ENCODE measurements around the gene DOC2A. TPM values are rescaled to one million over a fixed set of nuclear protein-coding genes. Genes with fewer than 3 reads are reported as not detected.
A peak's percentile ranks its signal among the peaks of the same experiment; 100 is the strongest.

The DOC2A gene
- total RNA-seq, 1 donor from 2014 or later, result 5.3 TPM

GRCh38 chr16:29982560-29983419 lies 28.0 kb downstream of the DOC2A start:
- Mint-ChIP-seq H3K4me3 (no peak overlapping the region), H3K9me3 (no peaks in the 10 kb centered on the region), H3K27ac (no peak overlapping the region), H3K36me3 (peaks cover 51% of the 10 kb centered on the region), H3K27me3 (ENCODE audit: low read depth) (no peaks in the 10 kb centered on the region), H3K4me1 (no peaks in the 10 kb centered on the region)
- no peak for DNase-seq (ENCODE audit: low spot score in 2 of 2, unreplicated experiment in 2 of 2)
- TF ChIP-seq CTCF (IDR thresholded peaks at IDR 0.05; ENCODE audit: unreplicated experiment), result no peak

DNA sequence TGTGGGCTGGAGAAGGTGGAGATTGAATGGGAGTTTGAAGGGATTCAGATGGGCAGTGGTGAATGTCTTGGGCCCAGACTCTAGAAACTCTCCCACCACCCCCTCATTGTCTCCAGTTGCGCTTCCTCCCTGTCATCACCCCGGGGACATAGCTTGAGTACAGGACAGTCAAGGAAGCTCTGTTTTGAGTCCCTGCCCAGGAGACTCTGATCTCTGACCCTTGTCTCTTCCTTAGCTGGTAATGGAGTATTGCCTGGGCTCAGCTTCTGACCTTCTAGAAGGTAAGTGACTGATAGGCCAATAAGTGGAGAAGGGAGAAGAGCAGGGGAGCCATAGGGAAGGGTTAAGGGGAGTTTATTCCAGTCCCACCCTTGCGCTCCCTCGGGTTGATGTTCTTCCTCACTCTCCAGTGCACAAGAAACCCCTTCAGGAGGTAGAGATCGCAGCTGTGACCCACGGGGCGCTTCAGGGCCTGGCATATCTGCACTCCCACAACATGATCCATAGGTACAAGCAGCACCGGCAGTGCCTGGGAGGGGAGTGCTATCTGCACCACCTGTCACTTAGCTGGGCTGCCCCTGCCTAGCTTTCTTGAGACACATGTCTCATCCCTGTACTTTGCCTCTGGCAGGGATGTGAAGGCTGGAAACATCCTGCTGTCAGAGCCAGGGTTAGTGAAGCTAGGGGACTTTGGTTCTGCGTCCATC lies 32.1 kb downstream of the DOC2A start:
- Mint-ChIP-seq H3K4me1 (peaks cover 29% of the 10 kb centered on the region), H3K4me3 (no peak overlapping the region), H3K9me3 (no peaks in the 10 kb centered on the region), H3K36me3 (peaks cover 33% of the 10 kb centered on the region), H3K27ac (no peak overlapping the region), H3K27me3 (ENCODE audit: low read depth) (no peaks in the 10 kb centered on the region)
- DNase-seq (ENCODE audit: low spot score in 2 of 2, unreplicated experiment in 2 of 2), result no peak
- no peak for TF ChIP-seq CTCF (IDR thresholded peaks at IDR 0.05; ENCODE audit: unreplicated experiment)

GRCh38 chr16:29978081-29978480 lies 32.7 kb downstream of the DOC2A start:
- Mint-ChIP-seq H3K27ac (no peak overlapping the region), H3K4me3 (no peak overlapping the region), H3K36me3 (peaks cover 34% of the 10 kb centered on the region), H3K4me1 (peaks cover 29% of the 10 kb centered on the region), H3K9me3 (peaks cover 3% of the 10 kb centered on the region), H3K27me3 (ENCODE audit: low read depth) (no peaks in the 10 kb centered on the region)
- no peak for TF ChIP-seq CTCF (IDR thresholded peaks at IDR 0.05; ENCODE audit: unreplicated experiment)
- DNase-seq (ENCODE audit: low spot score in 2 of 2, unreplicated experiment in 2 of 2), result no peak

DNA sequence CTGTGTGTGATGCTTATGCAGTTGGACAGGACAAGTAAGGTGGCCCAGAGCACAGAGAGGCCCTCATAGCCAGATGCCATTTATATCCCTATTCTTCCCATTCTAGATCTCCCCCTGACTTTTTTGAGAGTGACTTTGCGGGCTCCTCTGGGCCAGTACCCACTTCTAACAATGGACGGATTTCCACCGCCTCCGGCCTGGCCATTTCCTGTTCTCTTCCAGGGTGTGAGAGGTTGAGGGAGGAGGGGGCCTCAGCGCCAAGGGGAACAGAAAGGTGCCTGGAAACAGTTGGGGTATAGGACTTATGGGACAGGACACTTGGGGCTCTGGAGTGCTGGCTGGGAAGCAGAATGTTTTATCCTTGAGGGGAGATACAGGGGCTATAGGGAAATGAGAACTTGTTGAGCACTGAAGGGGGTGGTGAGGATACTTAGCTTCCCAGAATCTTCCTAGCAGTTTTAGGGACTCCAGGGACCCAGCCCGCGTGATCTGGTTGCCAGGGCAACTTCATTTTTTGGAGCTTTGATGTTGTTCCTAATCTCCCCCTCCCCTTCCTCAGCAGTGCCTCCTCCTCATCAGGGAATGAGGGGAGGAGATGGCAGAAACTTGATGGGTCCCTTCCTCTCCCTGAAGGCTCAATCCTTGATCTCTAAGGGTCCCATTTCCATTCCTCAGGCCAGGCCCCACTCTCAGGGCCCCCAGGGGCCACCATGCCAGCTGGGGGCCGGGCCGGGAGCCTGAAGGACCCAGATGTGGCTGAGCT lies 33.6 kb downstream of the DOC2A start:
- H3K4me3 Mint-ChIP-seq, result no peak overlapping the region
- H3K27me3 Mint-ChIP-seq (ENCODE audit: low read depth), result no peaks in the 10 kb centered on the region
- no peak for TF ChIP-seq CTCF (IDR thresholded peaks at IDR 0.05; ENCODE audit: unreplicated experiment)
- H3K9me3 Mint-ChIP-seq, result peaks cover 4% of the 10 kb centered on the region
- H3K4me1 Mint-ChIP-seq, result peaks cover 29% of the 10 kb centered on the region
- peaks cover 33% of the 10 kb centered on the region for H3K36me3 Mint-ChIP-seq
- no peak for DNase-seq (ENCODE audit: low spot score in 2 of 2, unreplicated experiment in 2 of 2)
- H3K27ac Mint-ChIP-seq, result peak overlapping the region; percentile 61

GRCh38 chr16:29975811-29976511 lies 34.9 kb downstream of the DOC2A start:
- Mint-ChIP-seq H3K9me3 (peaks cover 4% of the 10 kb centered on the region), H3K36me3 (peaks cover 39% of the 10 kb centered on the region), H3K4me1 (peaks cover 29% of the 10 kb centered on the region), H3K27me3 (ENCODE audit: low read depth) (no peaks in the 10 kb centered on the region), H3K4me3 (peak overlapping the region; percentile 95), H3K27ac (peak overlapping the region; percentile 9)
- DNase-seq (ENCODE audit: low spot score in 2 of 2, unreplicated experiment in 2 of 2), result no peak
- TF ChIP-seq CTCF (IDR thresholded peaks at IDR 0.05; ENCODE audit: unreplicated experiment), result no peak

Data from mesothelial cell of epicardium (in vitro differentiated cells).